A172 (cell line): ENCODE results near the gene DNAJB5. TPM values are rescaled to one million over a fixed set of nuclear protein-coding genes. Genes with fewer than 3 reads are reported as not detected.

ENCODE experiments used
- total RNA-seq: library from RNA; depleted of rRNA; stranded (reverse); fragments of >200 nt; shearing (Covaris generic); gene quantifications from 2 replicates; pipeline ENCODE4 v1.2.3, GENCODE V29; 2014; rRNA removed

DNAJB5 gene
- total RNA-seq, 1 experiment from 2014 or later, result 3.3 TPM

Other genes starting within 250 kb of the DNAJB5 start
- 0.05 TPM in 1 of 2 replicates, not detected in the other for gene PHF24, start 31.5 kb upstream of the DNAJB5 start, total RNA-seq
- 346 and 386 TPM in 2 replicates for gene VCP, start 82.9 kb downstream of the DNAJB5 start, total RNA-seq
- 46.1 and 73.2 TPM in 2 replicates for gene FANCG, start 90.2 kb downstream of the DNAJB5 start, total RNA-seq
- gene PIGO, start 106.8 kb downstream of the DNAJB5 start, total RNA-seq, result 16.6 and 20.8 TPM in 2 replicates
- 102 and 110 TPM in 2 replicates for gene STOML2, start 113.4 kb downstream of the DNAJB5 start, total RNA-seq
- 20.3 and 26.3 TPM in 2 replicates for gene ATOSB, start 126.1 kb downstream of the DNAJB5 start, total RNA-seq
- gene UNC13B, start 172.3 kb downstream of the DNAJB5 start, total RNA-seq, result 6.7 and 7.5 TPM in 2 replicates